Natural killer cell treated with Interleukin-12 subunit alpha and Interleukin-12 subunit beta and Interleukin-15 and Interleukin-18, amount 100 ng/mL, for 72 hours (primary cell): Measurements from ENCODE around the gene LRRC4. TPM values are rescaled to one million over a fixed set of nuclear protein-coding genes. Genes with fewer than 3 reads are reported as not detected.

Experiments
- ATAC-seq, 2 donors: fragments of 150-1000 bp; cut with Tn5 transposase in 1 of 2; sonication (Bioruptor Pico), chemical (Tn5 transposase) in 1 of 2; 2 replicates each; pipeline ENCODE4 v1.10.0; 2021
- DNase-seq: peaks from one replicate; pipeline ENCODE4 v3.0.0; 2022; ENCODE audit warnings: low spot score
- H3K27ac Mint-ChIP-seq, 2 donors: 1 replicate in 1 of 2; 2 replicates in 1 of 2; pipeline ENCODE4 v1.8.0; 2022; ENCODE audit warnings: mixed read lengths in 2 of 2, mild to moderate bottlenecking in 1 of 2, moderate library complexity in 1 of 2
- H3K27me3 Mint-ChIP-seq, 2 donors: 1 replicate in 1 of 2; 2 replicates in 1 of 2; pipeline ENCODE4 v1.8.0; 2022; ENCODE audit warnings: mixed read lengths in 2 of 2
- H3K36me3 Mint-ChIP-seq: one replicate; pipeline ENCODE4 v1.8.0; 2022; ENCODE audit warnings: mixed read lengths
- H3K4me1 Mint-ChIP-seq, 2 donors: 1 replicate in 1 of 2; 2 replicates in 1 of 2; pipeline ENCODE4 v1.8.0; 2022; ENCODE audit warnings: low read depth in 2 of 2, mixed read lengths in 2 of 2, mild to moderate bottlenecking in 1 of 2
- H3K4me3 Mint-ChIP-seq: one replicate; pipeline ENCODE4 v1.8.0; 2022; ENCODE audit warnings: mixed read lengths
- H3K9me3 Mint-ChIP-seq: 2 replicates; pipeline ENCODE4 v1.8.0; 2022; ENCODE audit warnings: mixed read lengths
- total RNA-seq, 2 donors: library from RNA; stranded (reverse); gene quantifications; one replicate each; pipeline ENCODE4 v1.2.3, GENCODE V29; 2022

LRRC4 gene
- total RNA-seq, 2 donors from 2014 or later = 0.07 TPM; not detected in 1

DNA sequence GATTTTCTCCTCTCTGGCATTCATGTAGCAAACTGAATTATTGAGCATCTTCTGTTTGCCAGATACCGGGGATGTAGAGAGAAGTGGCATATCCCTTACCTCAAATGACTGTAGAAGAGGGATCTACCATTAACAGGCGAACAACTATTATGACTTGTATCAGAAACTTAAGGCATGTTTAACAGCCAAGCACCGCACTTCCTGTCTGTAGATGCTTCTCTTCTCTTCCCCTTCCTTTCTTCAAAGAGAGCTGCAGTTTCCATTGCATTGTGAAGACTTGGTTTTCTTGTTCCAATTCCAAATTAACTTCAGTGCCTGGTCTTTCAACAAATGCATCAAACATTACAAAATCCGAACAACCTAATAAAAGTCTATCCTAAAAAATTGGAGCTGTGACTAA, 49.3 kb downstream of the LRRC4 start:
- H3K9me3 Mint-ChIP-seq = peaks cover 10% of the 10 kb centered on the region
- DNase-seq (no peak), ATAC-seq (no peak)
- no peaks in the 10 kb centered on the region for H3K27me3 Mint-ChIP-seq
- H3K4me1 Mint-ChIP-seq = peaks cover 23 to 26% of the 10 kb centered on the region in 2 donors
- H3K27ac Mint-ChIP-seq = no peak overlapping the region
- H3K4me3 Mint-ChIP-seq = no peak overlapping the region
- H3K36me3 Mint-ChIP-seq = peaks cover 24% of the 10 kb centered on the region

GRCh38 chr7:127980901-127981300, 50.3 kb downstream of the LRRC4 start:
- H3K9me3 Mint-ChIP-seq = peaks cover 10% of the 10 kb centered on the region
- H3K27ac Mint-ChIP-seq = no peak overlapping the region
- peaks cover 23 to 26% of the 10 kb centered on the region in 2 donors for H3K4me1 Mint-ChIP-seq
- ATAC-seq = no peak
- no peak overlapping the region for H3K4me3 Mint-ChIP-seq
- no peaks in the 10 kb centered on the region for H3K27me3 Mint-ChIP-seq
- peaks cover 25% of the 10 kb centered on the region for H3K36me3 Mint-ChIP-seq
- DNase-seq = no peak

GRCh38 chr7:127979728-127980126, 51.5 kb downstream of the LRRC4 start:
- no peak for ATAC-seq
- no peaks in the 10 kb centered on the region for H3K27me3 Mint-ChIP-seq
- H3K27ac Mint-ChIP-seq = no peak overlapping the region
- H3K4me3 Mint-ChIP-seq = no peak overlapping the region
- peaks cover 22 to 26% of the 10 kb centered on the region in 2 donors for H3K4me1 Mint-ChIP-seq
- H3K9me3 Mint-ChIP-seq = peaks cover 10% of the 10 kb centered on the region
- DNase-seq = no peak
- peaks cover 25% of the 10 kb centered on the region for H3K36me3 Mint-ChIP-seq

DNA sequence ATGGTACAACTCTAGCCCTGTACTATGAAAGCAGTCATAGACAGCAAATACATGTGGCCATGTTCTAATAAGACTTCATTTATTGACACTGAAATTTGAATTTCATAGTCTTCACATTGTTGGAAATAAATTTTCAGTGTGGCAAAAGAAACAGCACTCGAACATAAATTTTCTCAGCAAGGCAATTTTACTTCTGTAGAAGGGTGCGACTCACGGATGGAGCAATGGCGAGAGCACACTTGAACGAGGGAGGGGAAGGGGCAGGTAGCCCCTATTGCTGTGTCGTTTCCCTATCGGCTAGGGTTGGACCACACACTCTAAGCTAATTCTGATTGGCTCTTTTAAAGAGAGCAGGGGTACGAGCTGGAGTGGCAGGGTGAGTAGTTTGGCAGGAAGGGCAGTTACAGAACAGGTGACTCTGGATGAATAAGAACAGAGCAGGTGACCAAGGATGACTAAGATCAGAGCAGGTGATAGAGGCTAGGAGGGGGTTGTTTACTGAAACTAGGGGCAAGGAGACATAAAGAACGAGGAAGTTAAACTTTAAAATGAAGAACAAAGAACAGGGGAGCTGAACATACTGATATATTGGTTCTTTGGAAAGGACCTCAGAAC, 52.0 kb downstream of the LRRC4 start:
- no peak for ATAC-seq
- DNase-seq = no peak
- Mint-ChIP-seq H3K4me1 (peaks cover 17 to 24% of the 10 kb centered on the region in 2 donors), H3K27ac (no peak overlapping the region), H3K36me3 (peaks cover 25% of the 10 kb centered on the region), H3K4me3 (no peak overlapping the region), H3K9me3 (peaks cover 10% of the 10 kb centered on the region), H3K27me3 (no peaks in the 10 kb centered on the region)

GRCh38 chr7:127978421-127978820, 52.8 kb downstream of the LRRC4 start:
- DNase-seq = no peak
- Mint-ChIP-seq H3K27ac (no peak overlapping the region), H3K9me3 (peaks cover 10% of the 10 kb centered on the region), H3K4me3 (no peak overlapping the region), H3K4me1 (peaks cover 10 to 19% of the 10 kb centered on the region in 2 donors), H3K27me3 (no peaks in the 10 kb centered on the region), H3K36me3 (peaks cover 25% of the 10 kb centered on the region)
- ATAC-seq = no peak

Other genes with a start within 250 kb of the LRRC4 start
- gene LEP, start 209.8 kb upstream of the LRRC4 start, total RNA-seq = not detected